ENCODE measurements around the gene POLD3.

- TF ChIP-seq GATA2 (IDR thresholded peaks at IDR 0.05; ENCODE audit: low read depth, low read length) (no peak), GATA3 (IDR thresholded peaks at IDR 0.05; ENCODE audit: low read depth, low read length) (no peak)
These were observed 81.4 kb downstream of the POLD3 start for GRCh38 chr11:74673693-74674360.
